Measurements from ENCODE around the gene ZNF276. TPM values are rescaled to one million over a fixed set of nuclear protein-coding genes. Genes with fewer than 3 reads are reported as not detected.

ZNF276 gene
- total and polyA plus RNA-seq, 11 donors: 9.4 to 19.9 (median 12.7) TPM

- Histone ChIP-seq H3K4me3 (peak overlapping the region; percentile 52 to 89 (median 70)), H3K27ac (peak overlapping the region in 11 of 12 donors; percentile 26 to 89 (median 74)), H3K27me3 (no peaks in the 10 kb centered on the region), H3K36me3 (peaks cover 0 to 13% (median 0%) of the 10 kb centered on the region in 9 donors), H3K9me3 (no peaks in the 10 kb centered on the region), H3K4me1 (peaks cover 6 to 29% (median 21%) of the 10 kb centered on the region in 12 donors)
- DNase-seq: peak in 3 of 5 donors; percentile 33 to 73 (median 52)
- WGBS, 4 donors: 2 to 4% (median 3%) methylated on average over 15 to 78 of the region's 78 CpGs
- no peak for TF ChIP-seq POLR2A (IDR thresholded peaks at IDR 0.05)
- TF ChIP-seq, protein P1, sequence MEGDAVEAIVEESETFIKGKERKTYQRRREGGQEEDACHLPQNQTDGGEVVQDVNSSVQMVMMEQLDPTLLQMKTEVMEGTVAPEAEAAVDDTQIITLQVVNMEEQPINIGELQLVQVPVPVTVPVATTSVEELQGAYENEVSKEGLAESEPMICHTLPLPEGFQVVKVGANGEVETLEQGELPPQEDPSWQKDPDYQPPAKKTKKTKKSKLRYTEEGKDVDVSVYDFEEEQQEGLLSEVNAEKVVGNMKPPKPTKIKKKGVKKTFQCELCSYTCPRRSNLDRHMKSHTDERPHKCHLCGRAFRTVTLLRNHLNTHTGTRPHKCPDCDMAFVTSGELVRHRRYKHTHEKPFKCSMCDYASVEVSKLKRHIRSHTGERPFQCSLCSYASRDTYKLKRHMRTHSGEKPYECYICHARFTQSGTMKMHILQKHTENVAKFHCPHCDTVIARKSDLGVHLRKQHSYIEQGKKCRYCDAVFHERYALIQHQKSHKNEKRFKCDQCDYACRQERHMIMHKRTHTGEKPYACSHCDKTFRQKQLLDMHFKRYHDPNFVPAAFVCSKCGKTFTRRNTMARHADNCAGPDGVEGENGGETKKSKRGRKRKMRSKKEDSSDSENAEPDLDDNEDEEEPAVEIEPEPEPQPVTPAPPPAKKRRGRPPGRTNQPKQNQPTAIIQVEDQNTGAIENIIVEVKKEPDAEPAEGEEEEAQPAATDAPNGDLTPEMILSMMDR (IDR thresholded peaks at IDR 0.05): peak in 1 of 12 donors; percentile 16
- intact Hi-C loops (cut with DNase I): loop anchor here in 7 of 10 donors (2.0 to 10.0 kb wide), 9 partner anchors 20 to 171 kb away; partner anchors contain the start of genes VPS9D1 (in 2 of the 7), ZNF276 (in 2 of the 7), CHMP1A (in 1 of the 7) and SPATA33 (in 1 of the 7)
- ATAC-seq: peak in 2 of 4 donors; percentile 1 to 21
Measured at GRCh38 chr16:89700649-89701424, 20.5 kb upstream of the ZNF276 start.

DNA sequence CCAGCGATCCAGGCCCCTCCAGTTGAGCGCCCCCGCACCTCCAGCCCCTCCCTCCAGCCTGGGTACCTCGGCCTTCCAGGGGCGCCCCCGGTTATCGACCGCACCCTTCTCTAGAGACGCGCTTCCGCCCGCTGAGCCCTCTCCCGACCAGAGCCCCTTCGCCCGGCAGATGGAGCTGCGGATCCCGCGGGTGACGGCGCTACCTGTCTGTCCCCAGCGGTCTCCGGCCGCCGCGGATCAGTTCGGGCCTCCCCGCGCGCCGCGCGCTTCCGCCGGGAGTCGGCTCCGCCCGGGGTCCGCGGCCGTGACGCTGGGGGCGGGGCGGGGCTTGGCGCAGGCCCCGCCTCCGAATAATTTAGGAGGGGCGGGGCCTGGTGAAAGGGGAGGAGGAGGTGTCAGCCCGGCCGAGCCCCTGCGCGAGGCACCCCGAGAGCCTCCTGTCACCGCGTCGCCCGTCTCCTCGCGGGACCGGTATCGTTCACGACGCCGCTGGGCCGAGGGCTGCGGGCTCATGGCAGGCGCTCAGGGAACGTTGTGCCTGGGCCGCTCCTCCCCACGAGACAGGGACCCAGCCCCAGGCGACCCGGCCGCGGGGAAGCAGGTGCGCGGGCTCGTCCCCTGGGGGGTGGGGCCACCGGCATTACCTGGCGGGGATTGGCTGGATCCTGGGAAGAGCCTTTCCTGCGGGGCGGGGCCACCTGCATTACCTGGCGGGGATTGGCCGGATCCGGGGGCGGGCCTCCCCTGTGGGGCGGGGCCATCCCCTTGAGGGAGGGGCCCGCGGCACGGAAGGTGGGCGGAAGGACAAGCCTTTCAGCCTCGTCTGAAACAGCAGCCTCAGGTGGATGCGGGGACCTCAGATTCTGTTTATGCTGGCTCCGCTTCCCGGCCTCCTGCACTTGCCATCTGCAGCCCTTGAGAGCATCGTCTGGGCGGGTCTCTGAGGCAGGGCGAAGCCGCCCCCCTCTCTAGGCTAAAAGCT lies 19.6 kb upstream of the ZNF276 start, which contains the start of gene SPATA2L:
Gene SPATA2L, minus strand, starts transcription at position 281 of the 982 bp plus-strand sequence. CDS start 473 bp downstream, outside the sequence.
- intact Hi-C loops (cut with DNase I): loop anchor here in 7 of 10 donors (2.0 to 10.0 kb wide), 9 partner anchors 19 to 171 kb away; partner anchors contain the start of genes VPS9D1 (in 2 of the 7), ZNF276 (in 2 of the 7), CHMP1A (in 1 of the 7) and SPATA33 (in 1 of the 7)
- WGBS, 4 donors: 1 to 5% (median 3%) methylated on average over 41 to 97 of the region's 97 CpGs

DNA sequence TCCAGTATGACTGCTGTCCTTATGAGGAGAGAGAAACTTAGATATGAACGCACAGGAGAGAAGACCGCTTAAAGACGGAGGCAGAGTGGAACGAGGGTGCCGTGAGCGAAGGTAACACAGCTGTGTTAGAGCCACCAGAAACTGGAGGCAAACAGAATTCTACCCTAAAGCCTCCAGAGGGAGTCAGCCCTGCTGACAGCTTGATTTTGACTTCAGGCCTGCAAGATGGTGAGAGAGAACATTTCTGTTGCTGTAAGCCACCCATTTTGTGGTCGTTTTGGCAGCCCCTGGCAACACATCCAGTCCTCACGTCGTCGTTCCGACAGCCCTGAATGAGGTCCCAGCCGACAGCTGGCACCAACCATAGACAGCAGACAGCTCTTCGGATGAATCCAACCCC lies 17.1 kb upstream of the ZNF276 start:
- peak in 1 of 5 donors; percentile 9 for DNase-seq
- Histone ChIP-seq H3K27ac (no peak overlapping the region), H3K27me3 (no peaks in the 10 kb centered on the region), H3K4me1 (peaks cover 6 to 33% (median 24%) of the 10 kb centered on the region in 12 donors), H3K4me3 (no peak overlapping the region), H3K9me3 (no peaks in the 10 kb centered on the region), H3K36me3 (peaks cover 0 to 8% (median 0%) of the 10 kb centered on the region in 9 donors)
- intact Hi-C loops (cut with DNase I): loop anchor here in 6 of 10 donors (2.0 to 10.0 kb wide), 8 partner anchors 47 to 168 kb away; partner anchors contain the start of genes CHMP1A (in 1 of the 6), SPATA33 (in 1 of the 6) and TCF25 (in 1 of the 6)
- no peak for ATAC-seq
- no peak for TF ChIP-seq POLR2A (IDR thresholded peaks at IDR 0.05)
- TF ChIP-seq, protein P1 (IDR thresholded peaks at IDR 0.05): no peak
- WGBS, 4 donors: 74 to 78% (median 77%) methylated on average over 12 to 13 of the region's 13 CpGs

More for the DNA sequence above, 19.6 kb upstream of the ZNF276 start, which contains the start of gene SPATA2L:
- peak; percentile 52 to 83 for TF ChIP-seq POLR2A (IDR thresholded peaks at IDR 0.05)
- TF ChIP-seq, protein P1 (IDR thresholded peaks at IDR 0.05): peak in 6 of 12 donors; percentile 13 to 43 (median 26)
- Histone ChIP-seq H3K4me3 (peak within 1 kb of the TSS; percentile 52 to 89 (median 70)), H3K4me1 (peaks cover 6 to 33% (median 23%) of the 10 kb centered on the region in 12 donors), H3K27ac (peak within 1 kb of the TSS in 11 of 12 donors; percentile 26 to 89 (median 74)), H3K9me3 (no peaks in the 10 kb centered on the region), H3K36me3 (peaks cover 0 to 10% (median 0%) of the 10 kb centered on the region in 9 donors), H3K27me3 (no peaks in the 10 kb centered on the region)
- DNase-seq (peak; percentile 82 to 95 (median 90)), ATAC-seq (peak; percentile 60 to 78 (median 69))

Measured in heart left ventricle (tissue), 16 donors.